IMR-90 (cell line): ENCODE data around the gene GPR89B. TPM values are rescaled to one million over a fixed set of nuclear protein-coding genes. Genes with fewer than 3 reads are reported as not detected.

Experiments
- ATAC-seq: fragments of 200-7000 bp; cut with Tn5 transposase; 2 replicates; pipeline ENCODE4 v1.9.1; 2020; ENCODE audit warnings: low read depth, mild to moderate bottlenecking, moderate library complexity
- BruUV-seq: library from RNA; stranded (reverse); fragments of 400-500 nt; replicated peaks from 2 replicates; lab custom pipeline; 2021; lab: Mats Ljungman, UMichigan
- CTCF ChIA-PET: fragments of 300-600 bp; formaldehyde crosslinking; extraction: SDS; loops from one replicate; lab custom pipeline; 2021; ENCODE audit warnings: antibody characterized with exemption; lab: Yijun Ruan, JAX
- POLR2A ChIA-PET: fragments of 300-600 bp; sonication (Branson Sonifier 250); formaldehyde crosslinking; loops from one replicate; lab custom pipeline; 2022; ENCODE audit warnings: antibody characterized with exemption; ENCODE audit not compliant: unreplicated experiment; lab: Charles Lee
- DNase-seq: peaks from one replicate; pipeline ENCODE4 v3.0.0; 2013
- H2AFZ ChIP-seq: replicated peaks from 2 replicates; pipeline ENCODE3; 2013; ENCODE audit warnings: low read length, mild to moderate bottlenecking; ENCODE audit not compliant: poor library complexity
- H2AK5ac ChIP-seq: 2 replicates; pipeline ENCODE4 v1.6.1; 2013; ENCODE audit warnings: low read depth, low read length, inconsistent platforms
- H2AK9ac ChIP-seq: replicated peaks from 2 replicates; pipeline ENCODE3; 2013; ENCODE audit warnings: mild to moderate bottlenecking, low read depth, low read length, moderate library complexity; ENCODE audit not compliant: poor library complexity
- H2BK120ac ChIP-seq: 2 replicates; pipeline ENCODE4 v1.6.1; 2013; ENCODE audit warnings: low read depth, low read length, inconsistent platforms
- H2BK15ac ChIP-seq: 3 replicates; pipeline ENCODE4 v1.6.1; 2013; ENCODE audit warnings: low read depth, low read length, inconsistent platforms
- H2BK20ac ChIP-seq: 2 replicates; pipeline ENCODE4 v1.6.1; 2013; ENCODE audit warnings: low read depth, mild to moderate bottlenecking, inconsistent platforms, low read length, moderate library complexity
- H2BK5ac ChIP-seq: 2 replicates; pipeline ENCODE4 v1.6.1; 2013; ENCODE audit warnings: mild to moderate bottlenecking, low read depth, low read length, inconsistent platforms; ENCODE audit not compliant: poor library complexity, severe bottlenecking
- H3K14ac ChIP-seq: replicated peaks from 2 replicates; pipeline ENCODE4 v1.6.1; 2013; ENCODE audit warnings: low read depth, low read length, inconsistent platforms
- H3K18ac ChIP-seq: 2 replicates; pipeline ENCODE4 v1.6.1; 2013; ENCODE audit warnings: low read depth, low read length, control low read depth
- H3K23ac ChIP-seq: 2 replicates; pipeline ENCODE4 v1.6.1; 2013; ENCODE audit warnings: low read depth, low read length, inconsistent platforms
- H3K27ac ChIP-seq: 2 replicates; pipeline ENCODE4 v1.5.1; 2013; ENCODE audit warnings: mild to moderate bottlenecking, control low read depth, low read length; ENCODE audit not compliant: insufficient read depth
- H3K27me3 ChIP-seq: 2 replicates; pipeline ENCODE4 v1.6.1; 2013; ENCODE audit warnings: low read length; ENCODE audit not compliant: control insufficient read depth, insufficient read depth
- H3K36me3 ChIP-seq: 2 replicates; pipeline ENCODE4 v1.6.1; 2013; ENCODE audit warnings: low read length, mixed read lengths; ENCODE audit not compliant: control insufficient read depth, insufficient read depth
- H3K4ac ChIP-seq: 2 replicates; pipeline ENCODE4 v1.6.1; 2013; ENCODE audit warnings: low read depth, low read length, inconsistent platforms
- H3K4me1 ChIP-seq: 2 replicates; pipeline ENCODE4 v1.6.1; 2013; ENCODE audit warnings: low read length, mixed read lengths; ENCODE audit not compliant: control insufficient read depth, insufficient read depth
- H3K4me2 ChIP-seq: 2 replicates; pipeline ENCODE4 v1.6.1; 2013; ENCODE audit warnings: low read depth, mild to moderate bottlenecking, control low read depth, low read length, moderate library complexity
- H3K4me3 ChIP-seq: 2 replicates; pipeline ENCODE4 v1.5.1; 2013; ENCODE audit warnings: low read depth, mild to moderate bottlenecking, control low read depth, low read length, moderate library complexity; ENCODE audit not compliant: insufficient read depth
- H3K56ac ChIP-seq: 2 replicates; pipeline ENCODE4 v1.6.1; 2013; ENCODE audit warnings: low read length, inconsistent platforms; ENCODE audit not compliant: insufficient read depth; ENCODE audit errors: extremely low read depth
- H3K79me1 ChIP-seq, 2 experiments: 2 replicates each; pipeline ENCODE4 v1.6.1; 2013; ENCODE audit warnings: low read length in 2 of 2, inconsistent platforms in 1 of 2, low read depth in 1 of 2
- H3K9ac ChIP-seq: 2 replicates; pipeline ENCODE4 v1.6.1; 2013; ENCODE audit warnings: low read depth, low read length, control low read depth
- H3K9me1 ChIP-seq: 2 replicates; pipeline ENCODE4 v1.6.1; 2013; ENCODE audit warnings: low read length, inconsistent platforms; ENCODE audit not compliant: insufficient read depth
- H3K9me3 ChIP-seq: 2 replicates; pipeline ENCODE4 v1.6.1; 2013; ENCODE audit warnings: low read length; ENCODE audit not compliant: control insufficient read depth, insufficient read depth
- H4K20me1 ChIP-seq: 2 replicates; pipeline ENCODE4 v1.6.1; 2013; ENCODE audit warnings: low read length, inconsistent platforms; ENCODE audit not compliant: insufficient read depth
- H4K5ac ChIP-seq: 2 replicates; pipeline ENCODE4 v1.6.1; 2013; ENCODE audit warnings: mild to moderate bottlenecking, low read depth, low read length, control low read depth
- H4K8ac ChIP-seq, 2 experiments: 2 replicates each; pipeline ENCODE4 v1.6.1; 2013; ENCODE audit warnings: low read depth in 2 of 2, low read length in 2 of 2, control low read depth in 1 of 2, inconsistent platforms in 1 of 2
- H4K91ac ChIP-seq: 2 replicates; pipeline ENCODE4 v1.6.1; 2013; ENCODE audit warnings: low read depth, low read length, inconsistent platforms; ENCODE audit not compliant: insufficient read depth
- BHLHE40 ChIP-seq: fragments of 150-350 bp; IDR thresholded peaks from 2 replicates; pipeline ENCODE4 v1.6.1; 2016; ENCODE audit warnings: mild to moderate bottlenecking, low read depth, low read length
- CHD1 ChIP-seq: IDR thresholded peaks from 2 replicates; pipeline ENCODE4 v1.6.1; 2012; ENCODE audit warnings: low read depth, low read length, improper control_type of control experiment
- CTCF ChIP-seq: conservative IDR thresholded peaks from 2 replicates; pipeline ENCODE4 v1.5.1; 2012; ENCODE audit warnings: mild to moderate bottlenecking, low read depth, low read length, improper control_type of control experiment
- MAZ ChIP-seq: IDR thresholded peaks from 2 replicates; pipeline ENCODE4 v1.6.1; 2012; ENCODE audit warnings: low read depth, mild to moderate bottlenecking, low read length, improper control_type of control experiment, moderate library complexity, borderline replicate concordance
- MXI1 ChIP-seq: IDR thresholded peaks from 2 replicates; pipeline ENCODE4 v1.6.1; 2012; ENCODE audit warnings: low read depth, mild to moderate bottlenecking, low read length, moderate library complexity, borderline replicate concordance
- NFE2L2 ChIP-seq: fragments of 150-350 bp; IDR thresholded peaks from 2 replicates; pipeline ENCODE4 v1.6.1; 2016; ENCODE audit warnings: low read depth, mild to moderate bottlenecking, low read length
- POLR2A ChIP-seq: IDR thresholded peaks from 2 replicates; pipeline ENCODE4 v1.6.1; 2012; ENCODE audit warnings: mild to moderate bottlenecking, low read depth, low read length
- RAD21 ChIP-seq: IDR thresholded peaks from 2 replicates; pipeline ENCODE4 v1.6.1; 2012; ENCODE audit warnings: low read length, improper control_type of control experiment
- RCOR1 ChIP-seq: IDR thresholded peaks from 2 replicates; pipeline ENCODE4 v1.6.1; 2012; ENCODE audit warnings: mild to moderate bottlenecking, low read length, improper control_type of control experiment; ENCODE audit not compliant: insufficient replicate concordance
- SMC3 ChIP-seq: fragments of 150-350 bp; IDR thresholded peaks from 2 replicates; pipeline ENCODE4 v1.6.1; 2016; ENCODE audit warnings: low read depth, mild to moderate bottlenecking, antibody characterized with exemption, low read length, moderate library complexity
- USF2 ChIP-seq: fragments of 150-350 bp; IDR thresholded peaks from 2 replicates; pipeline ENCODE4 v1.6.1; 2017; ENCODE audit warnings: mild to moderate bottlenecking, antibody characterized with exemption, low read length, low read depth
- WGBS, 2 experiments: methylation state at CpG; one replicate each; pipeline versions ENCODE4 v1.1.5 to v1.1.7; 2013; ENCODE audit warnings: missing lambda C conversion rate in 2 of 2; ENCODE audit not compliant: insufficient read length in 1 of 2; ENCODE audit errors: extremely low coverage in 2 of 2; 5-methylcytosine and 5-hydroxymethylcytosine counted together
- dilution Hi-C: fragments of 300-500 bp; cut with HindIII; formaldehyde crosslinking; loops from one replicate; pipeline ENCODE4 v1.14.3; 2018; ENCODE audit warnings: low sequenced_read_pairs; ENCODE audit not compliant: unreplicated experiment
- in situ Hi-C: fragments of 300-500 bp; cut with MboI; formaldehyde crosslinking; loops from 3 replicates; pipeline ENCODE4 v1.14.3; 2019; ENCODE audit warnings: low sequenced_read_pairs, inconsistent platforms, mixed read lengths
- intact Hi-C: fragments of 100-400 bp; cut with micrococcal nuclease; formaldehyde crosslinking; loops from 2 replicates; pipeline ENCODE4 v1.10.0; 2022
- polyA plus RNA-seq, 3 experiments: library from polyadenylated mRNA; depleted of rRNA; stranded (reverse); fragments of >200 nt; gene quantifications; 2 replicates each; pipeline ENCODE4 v1.2.3, GENCODE V29; 2012; ENCODE audit warnings: low replicate concordance in 1 of 3
- total RNA-seq: library from RNA; depleted of rRNA; stranded (reverse); fragments of >200 nt; gene quantifications from 2 replicates; pipeline ENCODE4 v1.2.3, GENCODE V29; 2012

GPR89B gene
- total and polyA plus RNA-seq, 2 of the 4 experiments (the other 2 are of a cell fraction) = 9.4 to 13.1 TPM

GRCh38 chr1:147892731-147893214 is 35.4 kb upstream of the GPR89B start:
- Histone ChIP-seq H2BK120ac (no peak overlapping the region), H2AK9ac (no peak overlapping the region), H4K91ac (no peak overlapping the region), H3K4ac (no peak overlapping the region), H3K9ac (no peak overlapping the region), H3K36me3 (no peaks in the 10 kb centered on the region), H3K4me2 (no peak overlapping the region), H2AFZ (no peak overlapping the region), H3K9me1 (no peaks in the 10 kb centered on the region), H3K4me1 (no peaks in the 10 kb centered on the region), H4K5ac (no peak overlapping the region), H2BK5ac (no peak overlapping the region), H3K9me3 (no peaks in the 10 kb centered on the region), H3K27ac (no peak overlapping the region), H3K27me3 (peaks cover 5% of the 10 kb centered on the region), H3K4me3 (no peak overlapping the region), H2AK5ac (no peak overlapping the region), H4K8ac (no peak overlapping the region), H3K23ac (no peak overlapping the region), H3K14ac (no peak overlapping the region), H3K56ac (no peak overlapping the region), H3K79me1 (no peaks in the 10 kb centered on the region), H3K18ac (no peak overlapping the region), H2BK20ac (no peak overlapping the region), H4K20me1 (no peaks in the 10 kb centered on the region), H2BK15ac (no peak overlapping the region)
- intact Hi-C loops = loop anchor here (1.0 to 5.0 kb wide), 5 partner anchors 252 to 720 kb away; partner anchors contain the start of gene PRKAB2
- in situ Hi-C loops = loop anchor here (10.0 to 25.0 kb wide), 2 partner anchors 258 to 405 kb away; no protein-coding TSS in a partner anchor
- DNase-seq (peak; percentile 64), ATAC-seq (peak; percentile 80)
- WGBS, 2 experiments = no CpG with 5 or more reads among the region's 1 CpG
- ChIA-PET POLR2A (no interaction called here), CTCF (interaction anchor here (0.7 to 1.6 kb wide), 14 partner anchors 8 to 401 kb away, joined by 3 to 10 read pairs (median 4); partner anchors contain the start of gene GJA8)
- no peak for TF ChIP-seq USF2
- peak; percentile 95 for TF ChIP-seq CTCF
- TF ChIP-seq POLR2A = no peak
- TF ChIP-seq RAD21 = peak; percentile 86
- no peak for TF ChIP-seq MAZ
- TF ChIP-seq RCOR1 = no peak
- peak; percentile 66 for TF ChIP-seq SMC3
- TF ChIP-seq BHLHE40 = no peak
- TF ChIP-seq NFE2L2 = no peak
- no peak for TF ChIP-seq MXI1
- no peak for TF ChIP-seq CHD1
- BruUV-seq = no TSS peak
- dilution Hi-C loops = no loop called here
